Measurements from ENCODE around the gene PAK6. TPM values are rescaled to one million over a fixed set of nuclear protein-coding genes. Genes with fewer than 3 reads are reported as not detected.

PAK6 gene
- total RNA-seq, 1 experiment from 2014 or later, result 0.84 TPM

- no TSS peak for BruUV-seq (replicated peaks)
- peaks cover 10% of the 10 kb centered on the region for H3K4me1 ChIP-seq (ENCODE audit: insufficient read depth, low read length, poor library complexity, severe bottlenecking)
- no peaks in the 10 kb centered on the region for H3K9me3 ChIP-seq (ENCODE audit: low read depth, low read length, poor library complexity, severe bottlenecking)
- DNase-seq (ENCODE audit: low spot score), result peak; percentile 53
- no peak overlapping the region for H3K4me3 ChIP-seq (ENCODE audit: low read depth, low read length, poor library complexity, severe bottlenecking)
- intact Hi-C loops (cut with micrococcal nuclease; ENCODE audit: unreplicated experiment), result no loop called here
- H3K27me3 ChIP-seq (replicated peaks; ENCODE audit: insufficient read depth, low read depth, low read length, poor library complexity), result no peaks in the 10 kb centered on the region
- ChIA-PET CTCF (no interaction called here), POLR2A (ENCODE audit: low non-redundant PET) (no interaction called here)
- H3K36me3 ChIP-seq (ENCODE audit: insufficient read depth, low read length, poor library complexity, severe bottlenecking), result no peaks in the 10 kb centered on the region
- TF ChIP-seq EZH2 (IDR thresholded peaks at IDR 0.05; ENCODE audit: borderline replicate concordance, low read depth, low read length, poor library complexity, severe bottlenecking) (no peak), CTCF (conservative IDR thresholded peaks at IDR 0.05; ENCODE audit: low read depth, low read length) (no peak)
- H3K27ac ChIP-seq (ENCODE audit: low read depth, low read length, poor library complexity, severe bottlenecking), result no peak overlapping the region
These were observed 28.0 kb downstream of the PAK6 start for GRCh38 chr15:40266828-40267304.

GRCh38 chr15:40267670-40268069, 28.8 kb downstream of the PAK6 start:
- BruUV-seq (replicated peaks), result no TSS peak
- Histone ChIP-seq H3K27me3 (replicated peaks; ENCODE audit: insufficient read depth, low read depth, low read length, poor library complexity) (no peaks in the 10 kb centered on the region), H3K27ac (ENCODE audit: low read depth, low read length, poor library complexity, severe bottlenecking) (no peak overlapping the region), H3K9me3 (ENCODE audit: low read depth, low read length, poor library complexity, severe bottlenecking) (no peaks in the 10 kb centered on the region), H3K4me1 (ENCODE audit: insufficient read depth, low read length, poor library complexity, severe bottlenecking) (peaks cover 10% of the 10 kb centered on the region), H3K4me3 (ENCODE audit: low read depth, low read length, poor library complexity, severe bottlenecking) (no peak overlapping the region), H3K36me3 (ENCODE audit: insufficient read depth, low read length, poor library complexity, severe bottlenecking) (no peaks in the 10 kb centered on the region)
- CTCF ChIA-PET, result no interaction called here
- no peak for DNase-seq (ENCODE audit: low spot score)
- POLR2A ChIA-PET (ENCODE audit: low non-redundant PET), result no interaction called here
- TF ChIP-seq EZH2 (IDR thresholded peaks at IDR 0.05; ENCODE audit: borderline replicate concordance, low read depth, low read length, poor library complexity, severe bottlenecking) (no peak), CTCF (conservative IDR thresholded peaks at IDR 0.05; ENCODE audit: low read depth, low read length) (no peak)
- intact Hi-C loops (cut with micrococcal nuclease; ENCODE audit: unreplicated experiment), result no loop called here

- BruUV-seq (replicated peaks), result no TSS peak
- no peak for DNase-seq (ENCODE audit: low spot score)
- CTCF ChIA-PET, result interaction anchor here (1.2 to 1.3 kb wide), 2 partner anchors 10 to 13 kb away, joined by 3 to 5 read pairs; no protein-coding TSS in a partner anchor
- no peak overlapping the region for H3K27ac ChIP-seq (ENCODE audit: low read depth, low read length, poor library complexity, severe bottlenecking)
- intact Hi-C loops (cut with micrococcal nuclease; ENCODE audit: unreplicated experiment), result loop anchor here (10.0 kb wide), 3 partner anchors 385 to 1565 kb away; no protein-coding TSS in a partner anchor
- no peak overlapping the region for H3K4me3 ChIP-seq (ENCODE audit: low read depth, low read length, poor library complexity, severe bottlenecking)
- H3K9me3 ChIP-seq (ENCODE audit: low read depth, low read length, poor library complexity, severe bottlenecking), result no peaks in the 10 kb centered on the region
- peaks cover 3% of the 10 kb centered on the region for H3K4me1 ChIP-seq (ENCODE audit: insufficient read depth, low read length, poor library complexity, severe bottlenecking)
- POLR2A ChIA-PET (ENCODE audit: low non-redundant PET), result no interaction called here
- TF ChIP-seq CTCF (conservative IDR thresholded peaks at IDR 0.05; ENCODE audit: low read depth, low read length) (no peak), EZH2 (IDR thresholded peaks at IDR 0.05; ENCODE audit: borderline replicate concordance, low read depth, low read length, poor library complexity, severe bottlenecking) (no peak)
- H3K36me3 ChIP-seq (ENCODE audit: insufficient read depth, low read length, poor library complexity, severe bottlenecking), result no peaks in the 10 kb centered on the region
- H3K27me3 ChIP-seq (replicated peaks; ENCODE audit: insufficient read depth, low read depth, low read length, poor library complexity), result no peaks in the 10 kb centered on the region
These were observed 30.7 kb downstream of the PAK6 start for GRCh38 chr15:40269604-40270003.
